GM19438 (cell line): ENCODE measurements around the gene CIROP.

Experiments used
- ATAC-seq: cut with Tn5 transposase; IDR thresholded peaks from one replicate; pipeline ENCODE4 v1.9.1; 2021; ENCODE audit warnings: low read depth; ENCODE audit not compliant: unreplicated experiment

The CIROP gene

GRCh38 chr14:23131482-23131881, 26.7 kb upstream of the CIROP start:
- ATAC-seq, result no peak

- ATAC-seq, result no peak
Observed at GRCh38 chr14:23130871-23131270, 26.1 kb upstream of the CIROP start.

GRCh38 chr14:23129759-23130316, 25.0 kb upstream of the CIROP start:
- no peak for ATAC-seq

GRCh38 chr14:23128969-23129758, 24.4 kb upstream of the CIROP start:
- no peak for ATAC-seq

GRCh38 chr14:23127861-23128260, 23.1 kb upstream of the CIROP start:
- ATAC-seq, result no peak

- no peak for ATAC-seq
Observed at GRCh38 chr14:23126548-23127278, 21.9 kb upstream of the CIROP start.

GRCh38 chr14:23125933-23126524, 21.2 kb upstream of the CIROP start:
- ATAC-seq, result no peak

GRCh38 chr14:23125011-23125410, 20.2 kb upstream of the CIROP start:
- no peak for ATAC-seq

- no peak for ATAC-seq
Observed at GRCh38 chr14:23124337-23124954, 19.7 kb upstream of the CIROP start.

GRCh38 chr14:23123419-23123818, 18.6 kb upstream of the CIROP start:
- ATAC-seq, result no peak

GRCh38 chr14:23122086-23122485, 17.3 kb upstream of the CIROP start:
- ATAC-seq, result no peak

GRCh38 chr14:23121361-23121771, 16.6 kb upstream of the CIROP start:
- no peak for ATAC-seq

GRCh38 chr14:23120541-23121251, 15.9 kb upstream of the CIROP start:
- peak; percentile 73 for ATAC-seq

GRCh38 chr14:23119363-23120327, 14.9 kb upstream of the CIROP start:
- no peak for ATAC-seq

GRCh38 chr14:23118506-23119362, 13.9 kb upstream of the CIROP start, which contains the start of gene CEBPE:
TSS of gene CEBPE (minus strand) at chr14:23119255. CDS start at chr14:23119091, 164 bp downstream.
- ATAC-seq, result no peak

- no peak for ATAC-seq
Observed at GRCh38 chr14:23117371-23118020, 12.7 kb upstream of the CIROP start.

- ATAC-seq, result no peak
Observed at GRCh38 chr14:23115918-23116317, 11.1 kb upstream of the CIROP start.
